Astrocyte (in vitro differentiated cells and primary cell): ENCODE measurements around the gene GRHL1. TPM values are rescaled to one million over a fixed set of nuclear protein-coding genes. Genes with fewer than 3 reads are reported as not detected.

ENCODE experiments used
- DNase-seq: peaks from one replicate; pipeline ENCODE4 v3.0.0-alpha.2; 2010; ENCODE audit warnings: low read depth
- FAIRE-seq: peaks from 2 replicates; lab custom pipeline; 2011; peaks lifted over from hg19 to GRCh38; lab: Jason Lieb, UNC
- H2AFZ ChIP-seq: 2 replicates; pipeline ENCODE4 v1.6.0; 2012; ENCODE audit warnings: low read depth, low read length, inconsistent platforms
- H3K27ac ChIP-seq: 2 replicates; pipeline ENCODE4 v1.5.1; 2011; ENCODE audit warnings: low read depth, low read length, inconsistent platforms
- H3K27me3 ChIP-seq: 2 replicates; pipeline ENCODE4 v1.6.0; 2011; ENCODE audit warnings: low read length, inconsistent platforms; ENCODE audit not compliant: insufficient read depth
- H3K36me3 ChIP-seq: 2 replicates; pipeline ENCODE4 v1.5.1; 2011; ENCODE audit warnings: low read length, inconsistent platforms; ENCODE audit not compliant: insufficient read depth
- H3K4me1 ChIP-seq: 2 replicates; pipeline ENCODE4 v1.5.1; 2011; ENCODE audit warnings: low read length, inconsistent platforms; ENCODE audit not compliant: insufficient read depth
- H3K4me2 ChIP-seq: 2 replicates; pipeline ENCODE4 v1.6.0; 2012; ENCODE audit warnings: low read length, inconsistent platforms
- H3K4me3 ChIP-seq: 2 replicates; pipeline ENCODE4 v1.5.1; 2011; ENCODE audit warnings: low read depth, mild to moderate bottlenecking, low read length, inconsistent platforms; ENCODE audit not compliant: insufficient read depth
- H3K79me2 ChIP-seq: 2 replicates; pipeline ENCODE4 v1.6.0; 2012; ENCODE audit warnings: mild to moderate bottlenecking, low read length, inconsistent platforms; ENCODE audit not compliant: insufficient read depth
- H3K9ac ChIP-seq: 2 replicates; pipeline ENCODE4 v1.6.0; 2012; ENCODE audit warnings: mild to moderate bottlenecking, low read length, inconsistent platforms
- H3K9me3 ChIP-seq: 2 replicates; pipeline ENCODE4 v1.5.1; 2012; ENCODE audit warnings: low read depth, mild to moderate bottlenecking, low read length, inconsistent platforms; ENCODE audit not compliant: insufficient read depth
- H4K20me1 ChIP-seq: 2 replicates; pipeline ENCODE4 v1.6.0; 2012; ENCODE audit warnings: low read length, inconsistent platforms; ENCODE audit not compliant: insufficient read depth
- H3K27ac Mint-ChIP-seq: one replicate; pipeline ENCODE4 v1.8.0; 2021; ENCODE audit warnings: mild to moderate bottlenecking, mixed read lengths; ENCODE audit not compliant: unreplicated experiment
- H3K27me3 Mint-ChIP-seq: one replicate; pipeline ENCODE4 v1.8.0; 2021; ENCODE audit warnings: low read depth, mixed read lengths; ENCODE audit not compliant: unreplicated experiment
- H3K36me3 Mint-ChIP-seq: one replicate; pipeline ENCODE4 v1.8.0; 2021; ENCODE audit warnings: low read depth, mixed read lengths; ENCODE audit not compliant: unreplicated experiment
- H3K4me1 Mint-ChIP-seq: one replicate; pipeline ENCODE4 v1.8.0; 2021; ENCODE audit warnings: low read depth, mixed read lengths; ENCODE audit not compliant: unreplicated experiment
- H3K4me3 Mint-ChIP-seq: one replicate; pipeline ENCODE4 v1.8.0; 2021; ENCODE audit warnings: mild to moderate bottlenecking, moderate library complexity, mixed read lengths; ENCODE audit not compliant: unreplicated experiment
- H3K9me3 Mint-ChIP-seq: one replicate; pipeline ENCODE4 v1.8.0; 2021; ENCODE audit warnings: mild to moderate bottlenecking, mixed read lengths; ENCODE audit not compliant: unreplicated experiment
- CTCF ChIP-seq: IDR thresholded peaks from 2 replicates; pipeline ENCODE4 v1.5.1; 2011; ENCODE audit warnings: low read depth, mild to moderate bottlenecking, inconsistent platforms, low read length, moderate library complexity; ENCODE audit not compliant: insufficient read depth
- EZH2 ChIP-seq: IDR thresholded peaks from 2 replicates; pipeline ENCODE4 v1.6.1; 2012; ENCODE audit warnings: mild to moderate bottlenecking, low read length, inconsistent platforms; ENCODE audit not compliant: insufficient read depth
- total RNA-seq: library from RNA; stranded (reverse); gene quantifications from 2 replicates; pipeline ENCODE4 v1.2.1, GENCODE V29; 2021

Gene GRHL1
- total RNA-seq, 1 donor from 2014 or later: 4.1 TPM

DNA sequence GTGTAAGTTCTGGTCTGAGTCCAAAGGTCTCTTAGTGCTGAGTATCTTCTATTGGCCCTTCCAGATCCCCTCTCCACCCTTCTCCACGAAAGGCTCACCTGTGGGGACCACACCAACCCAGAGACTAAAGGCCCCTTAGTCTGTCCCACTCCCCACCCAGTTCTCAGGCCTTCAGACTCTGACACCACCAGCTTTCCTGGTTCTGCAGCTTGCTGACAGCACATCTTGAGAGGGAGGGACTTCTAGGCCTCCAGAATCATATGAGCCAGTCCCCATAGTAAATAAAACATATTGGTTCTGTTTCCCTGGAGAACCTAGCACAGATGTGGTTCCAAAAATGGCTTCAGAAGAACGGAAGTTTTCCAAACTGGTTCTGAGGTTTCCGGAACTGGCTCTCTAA lies 53.3 kb downstream of the GRHL1 start:
- no peak overlapping the region for H3K9ac ChIP-seq
- H3K79me2 ChIP-seq: no peaks in the 10 kb centered on the region
- no peak for DNase-seq
- no peaks in the 10 kb centered on the region for H3K9me3 ChIP-seq
- no peaks in the 10 kb centered on the region for H3K27me3 Mint-ChIP-seq
- no peaks in the 10 kb centered on the region for H3K36me3 ChIP-seq
- H3K4me1 ChIP-seq: no peaks in the 10 kb centered on the region
- FAIRE-seq: no peak
- H3K27ac ChIP-seq: no peak overlapping the region
- peaks cover 15% of the 10 kb centered on the region for H3K4me1 Mint-ChIP-seq
- no peak overlapping the region for H2AFZ ChIP-seq
- no peaks in the 10 kb centered on the region for H3K27me3 ChIP-seq
- no peak overlapping the region for H3K4me3 Mint-ChIP-seq
- no peak overlapping the region for H3K27ac Mint-ChIP-seq
- no peak overlapping the region for H3K4me3 ChIP-seq
- no peak for TF ChIP-seq EZH2
- TF ChIP-seq CTCF: no peak
- no peaks in the 10 kb centered on the region for H3K9me3 Mint-ChIP-seq
- H3K4me2 ChIP-seq: no peak overlapping the region
- H3K36me3 Mint-ChIP-seq: peaks cover 3% of the 10 kb centered on the region
- H4K20me1 ChIP-seq: no peaks in the 10 kb centered on the region

DNA sequence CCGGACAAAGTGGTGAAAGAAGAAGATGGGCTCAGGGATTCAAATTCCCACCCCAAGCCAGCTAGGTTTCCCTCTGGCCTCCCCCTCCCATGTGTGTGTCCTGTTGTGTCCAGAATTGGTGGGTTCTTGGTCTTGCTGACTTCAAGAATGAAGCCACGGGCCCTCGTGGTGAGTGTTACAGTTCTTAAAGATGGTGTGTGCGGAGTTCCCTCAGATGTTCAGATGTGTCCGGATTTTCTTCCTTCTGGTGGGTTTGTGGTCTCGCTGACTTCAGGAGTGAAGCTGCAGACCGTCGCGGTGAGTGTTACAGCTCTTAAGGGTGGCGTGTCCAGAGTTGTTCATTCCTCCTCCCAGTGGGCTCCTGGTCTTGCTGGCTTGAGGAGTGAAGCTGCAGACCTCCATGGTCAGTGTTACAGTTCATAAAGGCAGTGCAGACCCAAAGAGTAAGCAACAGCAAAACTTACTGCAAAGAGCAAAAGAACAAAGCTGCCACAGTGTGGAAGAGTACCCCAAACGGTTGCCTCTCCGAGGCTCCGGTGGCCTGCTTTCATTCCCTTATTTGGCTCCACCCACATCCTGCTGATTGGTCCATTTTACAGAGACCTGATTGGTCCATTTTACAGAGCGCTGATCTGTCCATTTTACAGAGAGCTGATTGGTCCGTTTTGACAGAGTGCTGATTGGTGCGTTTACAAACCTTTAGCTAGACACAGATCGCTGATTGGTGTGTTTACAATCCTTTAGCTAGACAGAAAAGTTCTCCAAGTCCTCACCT lies 54.2 kb downstream of the GRHL1 start:
- Histone ChIP-seq H4K20me1 (no peaks in the 10 kb centered on the region), H3K9ac (no peak overlapping the region), H3K27ac (no peak overlapping the region), H3K79me2 (no peaks in the 10 kb centered on the region), H3K4me1 (peaks cover 2% of the 10 kb centered on the region), H3K36me3 (no peaks in the 10 kb centered on the region), H3K27me3 (no peaks in the 10 kb centered on the region), H3K4me2 (no peak overlapping the region), H2AFZ (no peak overlapping the region), H3K4me3 (no peak overlapping the region), H3K9me3 (no peaks in the 10 kb centered on the region)
- peaks cover 2% of the 10 kb centered on the region for H3K36me3 Mint-ChIP-seq
- H3K4me1 Mint-ChIP-seq: peaks cover 15% of the 10 kb centered on the region
- no peak overlapping the region for H3K4me3 Mint-ChIP-seq
- DNase-seq (no peak), FAIRE-seq (no peak)
- no peaks in the 10 kb centered on the region for H3K27me3 Mint-ChIP-seq
- no peak overlapping the region for H3K27ac Mint-ChIP-seq
- no peak for TF ChIP-seq CTCF
- TF ChIP-seq EZH2: no peak
- H3K9me3 Mint-ChIP-seq: no peaks in the 10 kb centered on the region
